Measurements from ENCODE around the gene MGAT1.
"Not testable (repeated sequence)": the region's sequence is repeated elsewhere in the genome, so short reads cannot be mapped to it uniquely, and the experiment has no call there.

The MGAT1 gene

DNA sequence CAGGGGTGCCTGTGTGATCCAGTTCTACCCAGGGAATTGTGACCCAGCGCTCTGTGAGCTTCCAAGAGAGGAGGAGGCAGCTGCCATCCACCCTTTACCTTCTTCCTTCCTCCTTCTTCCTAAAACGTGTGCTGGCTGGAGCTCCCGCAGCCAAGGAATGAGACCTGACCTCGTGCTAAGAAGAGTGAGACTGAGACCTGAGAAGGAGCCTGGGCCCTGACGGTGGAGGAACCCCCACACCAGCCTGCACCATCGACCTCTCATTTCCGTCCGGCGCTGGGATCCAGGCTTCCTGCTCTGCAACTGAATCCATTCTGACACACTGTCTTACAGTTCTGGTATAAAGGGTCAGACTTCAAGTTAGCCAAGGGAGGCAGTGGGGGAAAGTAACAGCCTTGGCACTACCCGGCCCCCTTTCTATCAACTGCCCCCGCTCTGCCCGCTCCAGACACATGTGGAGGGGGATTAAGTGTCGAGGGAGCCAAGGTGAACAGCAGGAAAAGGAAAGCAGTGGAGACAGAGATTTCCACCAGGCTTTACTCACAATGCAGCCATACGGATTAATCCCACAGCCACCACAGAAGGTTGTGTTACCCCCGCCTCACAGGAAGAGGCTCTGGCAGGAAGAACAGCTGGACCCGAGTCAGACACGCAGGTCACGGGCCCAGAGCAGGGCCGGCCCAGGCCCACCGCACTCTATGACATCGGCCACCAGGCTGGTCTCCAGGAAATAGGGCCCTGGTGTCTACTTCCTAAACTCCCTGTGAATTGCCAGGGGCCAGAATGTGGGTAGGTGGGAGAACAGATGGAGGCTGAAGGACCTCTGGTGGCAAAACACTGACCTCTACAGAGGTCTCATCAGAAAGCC lies 15.8 kb downstream of the MGAT1 start:
- TF ChIP-seq, protein P1, sequence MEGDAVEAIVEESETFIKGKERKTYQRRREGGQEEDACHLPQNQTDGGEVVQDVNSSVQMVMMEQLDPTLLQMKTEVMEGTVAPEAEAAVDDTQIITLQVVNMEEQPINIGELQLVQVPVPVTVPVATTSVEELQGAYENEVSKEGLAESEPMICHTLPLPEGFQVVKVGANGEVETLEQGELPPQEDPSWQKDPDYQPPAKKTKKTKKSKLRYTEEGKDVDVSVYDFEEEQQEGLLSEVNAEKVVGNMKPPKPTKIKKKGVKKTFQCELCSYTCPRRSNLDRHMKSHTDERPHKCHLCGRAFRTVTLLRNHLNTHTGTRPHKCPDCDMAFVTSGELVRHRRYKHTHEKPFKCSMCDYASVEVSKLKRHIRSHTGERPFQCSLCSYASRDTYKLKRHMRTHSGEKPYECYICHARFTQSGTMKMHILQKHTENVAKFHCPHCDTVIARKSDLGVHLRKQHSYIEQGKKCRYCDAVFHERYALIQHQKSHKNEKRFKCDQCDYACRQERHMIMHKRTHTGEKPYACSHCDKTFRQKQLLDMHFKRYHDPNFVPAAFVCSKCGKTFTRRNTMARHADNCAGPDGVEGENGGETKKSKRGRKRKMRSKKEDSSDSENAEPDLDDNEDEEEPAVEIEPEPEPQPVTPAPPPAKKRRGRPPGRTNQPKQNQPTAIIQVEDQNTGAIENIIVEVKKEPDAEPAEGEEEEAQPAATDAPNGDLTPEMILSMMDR (IDR thresholded peaks at IDR 0.05), result no peak

DNA sequence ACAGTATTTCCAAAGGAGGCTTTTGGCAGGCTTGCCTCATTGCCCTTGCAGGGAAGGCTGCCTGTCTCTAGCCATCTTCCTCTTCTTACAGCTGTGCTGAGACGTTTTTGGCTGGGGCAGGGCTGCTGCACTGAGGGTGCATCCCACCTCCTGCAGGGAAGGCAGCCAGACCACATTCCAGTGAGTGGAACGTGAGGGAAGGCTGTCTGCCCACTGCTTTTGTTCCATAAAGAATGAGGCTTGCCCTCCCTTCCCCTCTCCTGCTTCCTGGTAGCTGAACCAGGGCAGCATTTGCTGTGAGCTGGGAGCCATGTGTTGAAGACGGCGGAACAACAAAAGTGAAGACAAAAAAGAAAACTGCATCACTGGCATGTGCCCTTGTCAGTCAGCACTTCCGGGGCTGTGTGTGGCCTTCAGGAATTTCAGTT lies 16.8 kb downstream of the MGAT1 start:
- DNase-seq (ENCODE audit: low spot score), result no peak
- H3K4me3 ChIP-seq, result peak overlapping the region; percentile 34
- TF ChIP-seq, protein P1 (IDR thresholded peaks at IDR 0.05), result no peak
- H3K27ac ChIP-seq, result peak overlapping the region; percentile 76 to 86

More for the DNA sequence above, 15.8 kb downstream of the MGAT1 start:
- H3K27ac ChIP-seq, result peak overlapping the region; percentile 76 to 86
- peak overlapping the region; percentile 28 for H3K4me3 ChIP-seq
- DNase-seq (ENCODE audit: low spot score), result no peak

DNA sequence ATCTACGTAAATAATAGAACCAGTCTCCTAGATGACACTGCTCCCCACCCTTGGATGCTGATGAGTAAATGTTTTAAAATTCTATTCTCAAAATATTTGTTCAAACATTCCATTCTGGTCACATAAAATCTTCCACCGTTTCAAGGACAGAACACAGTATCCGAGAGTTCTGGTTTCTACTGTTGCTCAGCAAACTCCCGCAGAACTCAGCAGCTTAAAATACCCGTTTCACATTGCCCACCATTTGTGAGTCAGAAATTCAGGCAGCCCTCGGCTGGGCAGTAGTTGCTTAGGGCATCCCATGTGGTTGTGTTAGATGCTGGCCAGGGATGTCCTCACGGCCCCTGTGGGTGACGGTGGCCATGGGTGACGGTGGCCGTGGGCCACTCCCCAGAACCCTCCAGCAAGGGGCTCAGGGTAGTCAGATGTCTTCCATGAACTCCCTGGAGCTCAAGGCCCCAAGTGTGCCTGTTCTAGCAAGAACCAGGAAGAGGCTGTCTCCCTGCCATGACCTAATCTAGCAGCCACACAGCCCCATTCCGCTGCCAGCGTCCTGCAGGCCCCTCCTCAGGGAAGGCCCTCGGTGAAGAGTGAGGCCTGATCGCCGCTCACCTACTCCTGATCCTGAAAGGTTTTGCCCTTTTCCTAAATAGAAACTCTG lies 17.4 kb downstream of the MGAT1 start:
- Histone ChIP-seq H3K4me3 (peak overlapping the region; percentile 34), H3K27ac (peak overlapping the region; percentile 76 to 86)
- TF ChIP-seq, protein P1 (IDR thresholded peaks at IDR 0.05), result no peak
- DNase-seq (ENCODE audit: low spot score), result no peak

DNA sequence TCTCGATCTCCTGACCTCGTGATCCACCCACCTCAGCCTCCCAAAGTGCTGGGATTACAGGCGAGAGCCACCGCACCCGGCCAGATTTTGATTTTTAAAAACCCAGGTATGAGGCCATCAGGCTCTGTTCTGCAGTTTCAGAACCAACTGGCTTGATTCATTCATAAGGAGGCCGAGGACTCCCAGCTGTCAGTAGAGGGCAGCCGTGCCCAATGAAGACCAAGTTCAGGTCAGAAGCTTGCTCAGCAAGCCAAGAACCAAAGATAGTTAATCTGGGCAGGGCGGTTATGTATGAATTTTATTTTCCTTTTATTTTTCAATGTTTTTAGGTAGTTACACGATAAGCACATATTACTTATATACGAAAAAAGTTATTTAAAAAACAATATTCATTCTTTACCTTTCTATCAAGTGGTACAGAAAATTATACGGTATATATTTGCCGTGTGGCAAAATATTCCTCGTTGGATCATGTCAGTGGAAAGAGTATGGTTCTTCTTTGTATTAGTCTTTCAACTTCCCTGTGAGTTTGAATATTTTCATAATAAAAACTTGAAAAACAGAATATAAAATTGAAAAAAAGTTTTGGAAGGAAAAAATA lies 18.0 kb downstream of the MGAT1 start:
- TF ChIP-seq, protein P1 (IDR thresholded peaks at IDR 0.05), result peak; percentile 66
- peak overlapping the region; percentile 76 to 86 for H3K27ac ChIP-seq
- DNase-seq (ENCODE audit: low spot score), result no peak
- H3K4me3 ChIP-seq, result peak overlapping the region; percentile 34

DNA sequence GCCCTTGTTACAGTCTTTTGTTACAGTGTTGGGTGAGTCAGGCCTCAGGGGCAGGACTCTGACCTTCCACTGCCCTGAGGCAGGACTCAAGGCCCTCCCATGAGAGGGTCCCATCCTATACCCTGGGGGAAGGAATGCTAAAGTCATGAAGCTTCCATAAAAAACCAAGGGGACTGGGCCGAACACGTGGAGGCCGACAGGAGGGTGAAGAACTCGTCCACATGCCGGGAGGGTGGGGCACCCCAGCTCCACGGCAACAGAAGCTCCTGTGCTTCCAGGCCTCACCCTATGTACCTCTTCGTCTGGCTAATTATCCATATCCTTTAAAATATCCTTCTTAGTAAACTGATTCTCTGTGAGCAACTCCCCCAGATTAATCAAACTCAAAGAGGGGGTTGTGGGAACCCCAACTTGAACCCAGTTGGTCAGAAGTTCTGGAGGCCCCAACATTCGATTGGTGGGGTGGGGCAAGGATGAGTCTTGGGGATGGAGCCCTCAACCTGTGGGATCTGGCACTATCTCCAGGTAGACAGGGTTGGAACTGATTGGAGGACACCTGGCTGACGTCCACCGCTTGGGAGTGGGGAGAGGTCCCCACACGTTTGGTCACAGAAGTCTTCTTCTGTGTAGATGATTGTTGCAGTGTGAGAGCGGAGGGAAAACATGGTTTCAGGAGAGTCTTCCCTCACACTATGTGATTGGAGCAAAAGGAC lies 19.1 kb downstream of the MGAT1 start:
- Histone ChIP-seq H3K27ac (no peak overlapping the region), H3K4me3 (no peak overlapping the region)
- TF ChIP-seq, protein P1 (IDR thresholded peaks at IDR 0.05), result no peak
- no peak for DNase-seq (ENCODE audit: low spot score)

DNA sequence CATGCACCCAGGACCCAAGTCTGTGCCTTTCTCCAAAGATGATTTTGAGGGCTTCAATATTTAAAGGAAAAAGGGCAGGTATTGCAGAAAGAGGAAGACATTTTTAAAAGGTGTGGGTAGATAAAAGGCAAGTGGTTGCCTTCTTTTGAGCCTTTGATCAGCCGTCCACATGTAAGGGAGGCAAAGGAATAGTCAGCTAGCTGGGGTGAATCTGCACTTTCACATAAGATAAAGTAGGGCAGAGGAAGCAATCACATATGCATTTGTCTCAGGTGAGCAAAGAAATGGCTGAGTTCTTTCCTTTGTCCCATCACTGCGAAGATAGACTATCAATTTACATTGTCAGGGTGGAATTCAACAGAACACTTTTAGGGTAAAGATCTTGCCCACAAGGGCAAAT lies 19.9 kb downstream of the MGAT1 start:
- H3K4me3 ChIP-seq, result no peak overlapping the region
- no peak overlapping the region for H3K27ac ChIP-seq
- TF ChIP-seq, protein P1 (IDR thresholded peaks at IDR 0.05), result no peak
- DNase-seq (ENCODE audit: low spot score), result no peak

DNA sequence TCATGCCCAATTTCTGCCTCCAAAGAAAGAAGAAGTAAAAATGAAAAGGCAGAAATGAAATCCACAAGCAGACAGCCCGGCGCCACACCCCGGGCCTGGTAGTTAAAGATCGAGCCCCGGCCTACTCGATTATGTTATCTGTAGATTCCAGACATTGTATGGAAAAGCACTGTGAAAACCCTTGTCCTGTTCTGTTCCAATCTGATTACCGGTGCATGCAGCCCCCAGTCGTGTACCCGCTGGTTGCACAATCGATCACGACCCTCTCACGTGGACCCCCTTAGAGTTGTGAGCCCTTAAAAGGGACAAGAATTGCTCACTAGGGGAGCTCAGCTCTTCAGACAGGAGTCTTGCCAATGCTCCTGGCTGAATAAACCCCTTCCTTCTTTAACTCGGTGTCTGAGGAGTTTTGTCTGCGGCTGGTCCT lies 20.7 kb downstream of the MGAT1 start:
- H3K4me3 ChIP-seq; H3K27ac ChIP-seq; DNase-seq (ENCODE audit: low spot score): not testable (repeated sequence)
